HUES6 (cell line): ENCODE measurements around the gene HTRA1.

Experiments
- H3K27ac ChIP-seq: 2 replicates; pipeline ENCODE4 v1.7.0; 2013; ENCODE audit warnings: low read depth, mild to moderate bottlenecking, low read length, inconsistent platforms
- H3K27me3 ChIP-seq: 2 replicates; pipeline ENCODE4 v1.6.1; 2013; ENCODE audit warnings: low read length; ENCODE audit not compliant: control insufficient read depth, insufficient read depth
- H3K36me3 ChIP-seq: 2 replicates; pipeline ENCODE4 v1.6.1; 2013; ENCODE audit warnings: low read length; ENCODE audit not compliant: control insufficient read depth, insufficient read depth
- H3K4me1 ChIP-seq: 2 replicates; pipeline ENCODE4 v1.6.1; 2013; ENCODE audit warnings: low read length; ENCODE audit not compliant: control insufficient read depth, insufficient read depth
- H3K4me3 ChIP-seq: 2 replicates; pipeline ENCODE4 v1.5.1; 2013; ENCODE audit warnings: low read depth, low read length
- H3K9ac ChIP-seq: one replicate; pipeline ENCODE4 v1.6.1; 2013; ENCODE audit warnings: mild to moderate bottlenecking, low read length
- H3K9me3 ChIP-seq: 2 replicates; pipeline ENCODE4 v1.6.1; 2013; ENCODE audit warnings: low read depth, low read length; ENCODE audit not compliant: control insufficient read depth, insufficient read depth

The HTRA1 gene

GRCh38 chr10:122475591-122476332, 14.4 kb downstream of the HTRA1 start:
- Histone ChIP-seq H3K27ac (no peak overlapping the region; the same call in 1 of the 2 replicates), H3K4me1 (peaks cover 47% of the 10 kb centered on the region), H3K9ac (peak overlapping the region; percentile 27), H3K36me3 (no peaks in the 10 kb centered on the region), H3K9me3 (no peaks in the 10 kb centered on the region), H3K4me3 (no peak overlapping the region), H3K27me3 (no peaks in the 10 kb centered on the region)

- peaks cover 47% of the 10 kb centered on the region for H3K4me1 ChIP-seq
- H3K9me3 ChIP-seq = peaks cover 2% of the 10 kb centered on the region; the same call in 1 of the 2 replicates
- no peaks in the 10 kb centered on the region for H3K36me3 ChIP-seq
- peak overlapping the region; percentile 27 for H3K9ac ChIP-seq
- no peak overlapping the region for H3K27ac ChIP-seq
- no peaks in the 10 kb centered on the region for H3K27me3 ChIP-seq
- H3K4me3 ChIP-seq = no peak overlapping the region
These were observed 15.0 kb downstream of the HTRA1 start for GRCh38 chr10:122476333-122476695.

- no peak overlapping the region for H3K27ac ChIP-seq
- peaks cover 13% of the 10 kb centered on the region for H3K9me3 ChIP-seq
- no peaks in the 10 kb centered on the region for H3K27me3 ChIP-seq
- no peak overlapping the region for H3K4me3 ChIP-seq
- H3K4me1 ChIP-seq = peaks cover 47% of the 10 kb centered on the region
- no peaks in the 10 kb centered on the region for H3K36me3 ChIP-seq
- H3K9ac ChIP-seq = no peak overlapping the region
These were observed 16.1 kb downstream of the HTRA1 start for GRCh38 chr10:122477436-122477835.

GRCh38 chr10:122478971-122479370, 17.6 kb downstream of the HTRA1 start:
- Histone ChIP-seq H3K27ac (no peak overlapping the region), H3K4me3 (no peak overlapping the region), H3K9ac (no peak overlapping the region), H3K36me3 (no peaks in the 10 kb centered on the region), H3K9me3 (peaks cover 13% of the 10 kb centered on the region), H3K4me1 (peaks cover 46% of the 10 kb centered on the region), H3K27me3 (no peaks in the 10 kb centered on the region)

GRCh38 chr10:122480146-122480833, 18.9 kb downstream of the HTRA1 start:
- H3K4me3 ChIP-seq = no peak overlapping the region
- no peak overlapping the region for H3K9ac ChIP-seq
- H3K36me3 ChIP-seq = no peaks in the 10 kb centered on the region
- H3K9me3 ChIP-seq = peaks cover 13% of the 10 kb centered on the region
- peaks cover 32% of the 10 kb centered on the region for H3K4me1 ChIP-seq
- H3K27me3 ChIP-seq = no peaks in the 10 kb centered on the region
- H3K27ac ChIP-seq = no peak overlapping the region

GRCh38 chr10:122481296-122482056, 20.1 kb downstream of the HTRA1 start:
- Histone ChIP-seq H3K9me3 (peaks cover 13% of the 10 kb centered on the region), H3K36me3 (no peaks in the 10 kb centered on the region), H3K4me3 (no peak overlapping the region), H3K27ac (no peak overlapping the region), H3K9ac (no peak overlapping the region), H3K4me1 (peaks cover 21% of the 10 kb centered on the region), H3K27me3 (no peaks in the 10 kb centered on the region)

- H3K9me3 ChIP-seq = peaks cover 13% of the 10 kb centered on the region
- H3K9ac ChIP-seq = no peak overlapping the region
- H3K4me3 ChIP-seq = no peak overlapping the region
- H3K4me1 ChIP-seq = peaks cover 10% of the 10 kb centered on the region
- H3K36me3 ChIP-seq = no peaks in the 10 kb centered on the region
- no peaks in the 10 kb centered on the region for H3K27me3 ChIP-seq
- no peak overlapping the region for H3K27ac ChIP-seq
These were observed 23.1 kb downstream of the HTRA1 start for GRCh38 chr10:122484276-122485060.

GRCh38 chr10:122485670-122486069, 24.3 kb downstream of the HTRA1 start:
- no peaks in the 10 kb centered on the region for H3K27me3 ChIP-seq
- peaks cover 10% of the 10 kb centered on the region; the same call in 1 of the 2 replicates for H3K4me1 ChIP-seq
- no peak overlapping the region for H3K27ac ChIP-seq
- H3K9ac ChIP-seq = no peak overlapping the region
- no peak overlapping the region for H3K4me3 ChIP-seq
- H3K36me3 ChIP-seq = no peaks in the 10 kb centered on the region
- peaks cover 13% of the 10 kb centered on the region for H3K9me3 ChIP-seq

GRCh38 chr10:122486406-122487080, 25.2 kb downstream of the HTRA1 start:
- H3K4me3 ChIP-seq = no peak overlapping the region
- no peaks in the 10 kb centered on the region for H3K27me3 ChIP-seq
- H3K9ac ChIP-seq = no peak overlapping the region
- peaks cover 10% of the 10 kb centered on the region; the same call in 1 of the 2 replicates for H3K4me1 ChIP-seq
- H3K9me3 ChIP-seq = peaks cover 9% of the 10 kb centered on the region
- H3K27ac ChIP-seq = no peak overlapping the region
- no peaks in the 10 kb centered on the region for H3K36me3 ChIP-seq

- Histone ChIP-seq H3K9ac (no peak overlapping the region), H3K27me3 (no peaks in the 10 kb centered on the region), H3K9me3 (peaks cover 2% of the 10 kb centered on the region; the same call in 1 of the 2 replicates), H3K4me3 (no peak overlapping the region), H3K27ac (no peak overlapping the region), H3K4me1 (peaks cover 10% of the 10 kb centered on the region; the same call in 1 of the 2 replicates), H3K36me3 (no peaks in the 10 kb centered on the region)
These were observed 25.9 kb downstream of the HTRA1 start for GRCh38 chr10:122487174-122487765.
